Measurements from ENCODE around the gene ARL6IP6.

The ARL6IP6 gene

GRCh38 chr2:152686321-152686720 is 32.1 kb upstream of the ARL6IP6 start:
- no peaks in the 10 kb centered on the region for H3K36me3 ChIP-seq
- no peaks in the 10 kb centered on the region for H3K9me3 ChIP-seq
- H3K27me3 ChIP-seq: no peaks in the 10 kb centered on the region
- no peak overlapping the region for H3K4me3 ChIP-seq (ENCODE audit: low read depth, low read length)
- TF ChIP-seq CTCF (IDR thresholded peaks at IDR 0.05; ENCODE audit: low read depth, low read length): no peak
- DNase-seq: no peak
- H3K4me1 ChIP-seq: no peaks in the 10 kb centered on the region

GRCh38 chr2:152693033-152693432 is 25.4 kb upstream of the ARL6IP6 start:
- Histone ChIP-seq H3K27me3 (no peaks in the 10 kb centered on the region), H3K9me3 (no peaks in the 10 kb centered on the region), H3K36me3 (no peaks in the 10 kb centered on the region), H3K4me1 (no peaks in the 10 kb centered on the region), H3K4me3 (ENCODE audit: low read depth, low read length) (no peak overlapping the region)
- DNase-seq: no peak
- no peak for TF ChIP-seq CTCF (IDR thresholded peaks at IDR 0.05; ENCODE audit: low read depth, low read length)

GRCh38 chr2:152694161-152694661 is 24.2 kb upstream of the ARL6IP6 start:
- H3K4me3 ChIP-seq (ENCODE audit: low read depth, low read length): no peak overlapping the region
- H3K4me1 ChIP-seq: no peaks in the 10 kb centered on the region
- no peaks in the 10 kb centered on the region for H3K9me3 ChIP-seq
- H3K36me3 ChIP-seq: no peaks in the 10 kb centered on the region
- no peaks in the 10 kb centered on the region for H3K27me3 ChIP-seq
- TF ChIP-seq CTCF (IDR thresholded peaks at IDR 0.05; ENCODE audit: low read depth, low read length): no peak
- no peak for DNase-seq

- TF ChIP-seq CTCF (IDR thresholded peaks at IDR 0.05; ENCODE audit: low read depth, low read length): no peak
- Histone ChIP-seq H3K9me3 (no peaks in the 10 kb centered on the region), H3K4me1 (no peaks in the 10 kb centered on the region), H3K36me3 (no peaks in the 10 kb centered on the region), H3K27me3 (no peaks in the 10 kb centered on the region), H3K4me3 (ENCODE audit: low read depth, low read length) (no peak overlapping the region)
- DNase-seq: no peak
These were observed 22.7 kb upstream of the ARL6IP6 start for GRCh38 chr2:152695763-152696162.

GRCh38 chr2:152696476-152696875 is 21.9 kb upstream of the ARL6IP6 start:
- H3K9me3 ChIP-seq: no peaks in the 10 kb centered on the region
- no peaks in the 10 kb centered on the region for H3K4me1 ChIP-seq
- no peak for DNase-seq
- no peaks in the 10 kb centered on the region for H3K27me3 ChIP-seq
- no peak overlapping the region for H3K4me3 ChIP-seq (ENCODE audit: low read depth, low read length)
- TF ChIP-seq CTCF (IDR thresholded peaks at IDR 0.05; ENCODE audit: low read depth, low read length): no peak
- H3K36me3 ChIP-seq: no peaks in the 10 kb centered on the region

GRCh38 chr2:152701198-152701597 is 17.2 kb upstream of the ARL6IP6 start:
- H3K4me1 ChIP-seq: no peaks in the 10 kb centered on the region
- no peak for TF ChIP-seq CTCF (IDR thresholded peaks at IDR 0.05; ENCODE audit: low read depth, low read length)
- no peaks in the 10 kb centered on the region for H3K9me3 ChIP-seq
- H3K27me3 ChIP-seq: no peaks in the 10 kb centered on the region
- no peak for DNase-seq
- no peak overlapping the region for H3K4me3 ChIP-seq (ENCODE audit: low read depth, low read length)
- H3K36me3 ChIP-seq: no peaks in the 10 kb centered on the region; the same call in 1 of the 2 replicates
